GM04503 (cell line): ENCODE data around the gene FRS2.

Experiments
- DNase-seq: peaks from one replicate; pipeline ENCODE4 v3.0.0-alpha.2; 2012; ENCODE audit warnings: low read depth

The FRS2 gene

GRCh38 chr12:69464428-69464827 is 5.8 kb upstream of the FRS2 start:
- no peak for DNase-seq

GRCh38 chr12:69466867-69467266 is 3.3 kb upstream of the FRS2 start:
- no peak for DNase-seq

GRCh38 chr12:69467366-69467765 is 2.8 kb upstream of the FRS2 start:
- DNase-seq, result no peak

GRCh38 chr12:69468237-69469026 is 1.8 kb upstream of the FRS2 start:
- no peak for DNase-seq

- no peak for DNase-seq
These were observed 367 bp upstream of the FRS2 start for GRCh38 chr12:69469854-69470188.

- no peak for DNase-seq
These were observed 865 bp downstream of the FRS2 start for GRCh38 chr12:69471076-69471430.

GRCh38 chr12:69471667-69472385 is 1.6 kb downstream of the FRS2 start:
- no peak for DNase-seq

- DNase-seq, result no peak
These were observed 3.1 kb downstream of the FRS2 start for GRCh38 chr12:69473262-69473661.

- no peak for DNase-seq
These were observed 4.3 kb downstream of the FRS2 start for GRCh38 chr12:69474456-69474855.

GRCh38 chr12:69475237-69475975 is 5.2 kb downstream of the FRS2 start:
- DNase-seq, result peak; percentile 51

GRCh38 chr12:69476276-69477017 is 6.3 kb downstream of the FRS2 start:
- DNase-seq, result no peak

- no peak for DNase-seq
These were observed 9.5 kb downstream of the FRS2 start for GRCh38 chr12:69479675-69480074.

- no peak for DNase-seq
These were observed 10.5 kb downstream of the FRS2 start for GRCh38 chr12:69480698-69481097.

GRCh38 chr12:69481133-69481532 is 10.9 kb downstream of the FRS2 start:
- no peak for DNase-seq

GRCh38 chr12:69483700-69484099 is 13.5 kb downstream of the FRS2 start:
- DNase-seq, result no peak

GRCh38 chr12:69484428-69484827 is 14.2 kb downstream of the FRS2 start:
- DNase-seq, result no peak

- no peak for DNase-seq
These were observed 20.9 kb downstream of the FRS2 start for GRCh38 chr12:69490920-69491643.

- DNase-seq, result no peak
These were observed 22.6 kb downstream of the FRS2 start for GRCh38 chr12:69492739-69493138.

- DNase-seq, result no peak
These were observed 24.9 kb downstream of the FRS2 start for GRCh38 chr12:69495071-69495470.

GRCh38 chr12:69497308-69498026 is 27.3 kb downstream of the FRS2 start:
- DNase-seq, result no peak

GRCh38 chr12:69500631-69501030 is 30.4 kb downstream of the FRS2 start:
- DNase-seq, result no peak
